Activated T-helper 1 cell treated with anti-CD3 and anti-CD28 coated beads, Interleukin-2, amount 50 U/mL, for 16 hours (primary cell): ENCODE data around the gene REM2.
"Not testable (repeated sequence)": the region's sequence is repeated elsewhere in the genome, so short reads cannot be mapped to it uniquely, and the experiment has no call there.

Source experiments
- DNase-seq, 2 donors: peaks; one replicate each; pipeline ENCODE4 v3.0.0-alpha.2; 2020; ENCODE audit warnings: low read depth in 1 of 2, low spot score in 1 of 2

Gene REM2

DNA sequence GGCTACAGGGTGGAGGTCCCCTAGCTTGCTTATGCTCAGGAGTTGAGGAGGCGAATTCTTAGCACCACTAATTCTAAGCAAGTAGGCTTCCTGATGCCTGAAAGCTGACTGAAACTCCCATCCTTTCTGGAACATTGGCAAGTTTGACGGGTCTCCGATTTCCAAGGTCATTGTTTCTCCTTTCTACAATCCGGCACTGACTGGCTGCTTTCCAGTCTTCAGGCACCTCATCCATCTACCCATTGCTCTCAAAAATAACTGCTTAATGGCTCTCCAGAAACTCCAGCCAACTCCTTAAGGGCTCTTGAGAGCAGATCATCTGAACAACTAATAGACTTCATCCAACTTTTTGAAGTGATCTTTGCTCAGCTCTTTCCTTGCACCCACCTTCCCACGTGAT is 13.3 kb downstream of the REM2 start:
- DNase-seq, result no peak

DNA sequence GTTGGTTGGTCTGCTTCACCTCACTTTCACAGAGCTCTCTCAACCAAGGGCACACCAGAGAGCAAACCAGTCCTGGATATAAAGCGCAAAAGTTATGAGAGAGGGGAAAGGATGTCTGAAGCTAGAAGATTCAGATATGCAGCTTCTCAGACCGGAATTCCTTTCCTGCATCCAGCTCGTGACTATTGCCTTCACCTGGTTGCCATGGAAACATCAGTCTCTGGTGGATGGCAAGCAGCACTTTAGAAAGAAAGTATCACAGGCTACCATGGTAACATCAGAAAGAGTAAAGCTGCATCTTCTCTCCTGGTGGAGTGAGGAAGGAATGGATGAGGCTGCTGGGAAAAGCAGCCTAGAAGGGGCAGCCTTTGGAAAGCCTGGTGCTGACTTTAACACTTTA is 13.7 kb downstream of the REM2 start:
- no peak for DNase-seq

DNA sequence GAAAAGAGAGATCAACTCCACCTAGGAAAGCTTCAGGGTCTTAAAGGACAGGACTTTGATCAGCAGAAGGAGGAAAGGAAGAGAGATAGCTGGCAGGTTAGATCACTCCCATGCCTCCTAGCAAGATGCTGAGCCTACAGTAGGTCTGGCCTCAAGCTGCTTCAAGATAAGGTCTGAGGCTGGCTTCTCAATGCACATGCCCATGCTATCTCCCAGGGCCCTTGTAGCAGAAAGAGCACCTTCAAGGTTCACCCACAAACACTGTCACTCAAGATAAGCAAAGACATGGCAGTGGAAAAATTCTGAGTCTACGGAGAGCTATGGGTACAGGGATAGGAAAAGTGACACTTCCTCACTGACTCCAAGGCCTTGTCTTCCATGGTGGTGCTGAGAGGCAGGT is 14.3 kb downstream of the REM2 start:
- DNase-seq, result no peak

GRCh38 chr14:22898302-22899090 is 15.5 kb downstream of the REM2 start:
- no peak for DNase-seq

DNA sequence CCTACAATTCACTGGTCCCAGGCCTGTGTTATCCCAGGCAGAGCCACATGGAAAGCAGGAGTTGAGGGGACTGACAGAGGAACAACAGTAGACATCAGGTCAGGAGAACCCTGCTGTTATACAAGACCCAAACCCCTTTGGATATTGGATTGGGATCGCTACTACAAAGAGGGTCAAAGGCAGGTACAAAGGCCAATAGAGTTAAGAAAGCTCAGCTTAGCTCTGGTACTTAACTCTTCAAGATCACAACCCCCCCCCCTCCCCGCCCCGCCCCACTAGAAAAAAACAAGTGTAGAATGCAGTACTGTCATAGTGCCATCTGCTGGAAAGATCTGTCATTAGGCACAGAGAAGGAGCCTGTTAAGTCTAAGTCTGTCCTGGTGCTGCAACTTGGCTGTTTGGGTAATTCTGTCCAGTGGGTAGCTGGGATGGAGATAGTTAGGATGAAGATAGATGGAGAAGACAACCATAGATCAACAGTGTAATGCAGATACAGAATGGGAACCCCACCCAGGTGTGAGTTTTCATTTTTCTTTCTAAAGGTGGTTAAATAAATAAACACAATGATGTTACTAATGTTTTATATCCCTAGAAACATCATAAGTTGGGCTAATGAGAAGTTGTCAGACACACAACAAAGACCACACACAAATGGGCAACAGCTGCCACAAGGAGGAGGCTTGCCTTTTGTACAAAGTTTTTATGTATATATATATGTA is 17.2 kb downstream of the REM2 start:
- no peak for DNase-seq

GRCh38 chr14:22901799-22902198 is 18.8 kb downstream of the REM2 start:
- no peak for DNase-seq

DNA sequence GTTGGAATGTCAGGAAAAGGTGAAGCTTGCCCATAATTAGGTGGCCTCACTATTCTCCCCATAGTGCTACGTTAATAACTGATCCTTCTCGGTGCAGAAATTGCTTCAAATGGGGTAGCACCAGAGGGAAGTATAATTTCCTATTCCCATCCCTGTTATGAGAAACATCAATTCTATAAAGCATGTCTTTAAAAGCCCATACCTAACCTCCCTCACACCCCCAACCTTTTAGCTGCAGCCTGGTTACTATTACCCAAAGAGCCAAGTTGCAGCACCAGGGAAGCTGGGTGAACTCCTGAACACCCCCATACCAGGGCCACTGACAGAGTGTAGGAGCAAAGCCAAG is 20.7 kb downstream of the REM2 start:
- DNase-seq, result no peak

DNA sequence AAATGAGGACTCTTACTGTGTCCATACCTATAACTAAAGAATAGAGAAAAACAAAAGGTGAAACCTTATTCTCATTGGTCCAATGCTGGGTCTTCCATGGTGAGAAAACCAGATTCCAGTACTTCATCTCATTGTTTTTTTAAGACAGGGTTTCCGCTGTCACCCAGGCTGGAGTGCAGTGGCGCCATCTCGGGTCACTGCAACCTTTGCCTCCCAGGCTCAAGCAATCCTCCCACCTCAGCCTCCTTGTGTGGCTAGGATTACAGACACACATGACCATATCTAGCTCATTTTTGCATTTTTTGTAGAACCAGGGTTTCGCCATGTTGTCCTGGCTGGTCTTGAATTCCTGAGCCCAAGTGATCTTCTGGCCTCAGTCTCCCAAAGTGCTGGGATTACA is 22.6 kb downstream of the REM2 start:
- DNase-seq, result no peak

GRCh38 chr14:22906073-22906472 is 23.1 kb downstream of the REM2 start:
- DNase-seq, result no peak

- no peak for DNase-seq
Observed at GRCh38 chr14:22907429-22907828, 24.4 kb downstream of the REM2 start.

DNA sequence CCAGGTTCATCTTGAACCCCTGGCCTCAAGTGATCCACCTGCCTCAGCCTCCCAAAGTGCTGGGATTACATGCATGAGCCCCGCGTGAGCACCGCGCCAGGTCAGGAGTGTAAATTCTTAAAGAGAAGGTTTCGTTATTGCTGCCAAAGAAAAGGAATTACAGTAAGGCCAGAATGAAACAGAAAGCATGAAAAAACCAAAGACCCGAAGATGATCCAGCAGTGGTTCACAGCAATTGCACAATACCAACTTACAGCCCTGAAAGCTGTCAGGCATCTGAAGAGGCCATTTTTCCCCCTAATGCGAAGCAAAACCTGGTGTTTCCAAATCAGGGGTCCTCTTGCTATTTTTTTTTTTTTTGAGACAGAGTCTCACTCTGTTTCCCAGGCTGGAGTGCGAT is 25.6 kb downstream of the REM2 start:
- no peak for DNase-seq

DNA sequence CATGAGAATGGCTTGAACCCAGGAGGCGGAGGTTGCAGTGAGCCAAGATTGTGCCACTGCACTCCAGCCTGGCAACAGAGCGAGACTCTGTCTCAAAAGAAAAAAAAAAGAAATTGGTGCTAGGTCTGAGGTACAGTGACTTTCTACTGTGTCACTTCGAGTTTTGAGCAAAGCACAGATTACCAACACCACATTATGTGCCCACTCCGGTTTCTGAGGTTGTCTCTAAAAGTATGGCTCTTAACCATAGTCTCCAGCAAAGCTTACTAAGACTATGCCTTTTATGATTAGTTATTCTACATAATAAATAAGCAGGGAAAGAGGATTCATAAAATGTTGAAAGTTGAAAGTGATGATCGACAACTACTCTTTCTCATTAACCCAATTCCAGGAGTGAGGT is 27.9 kb downstream of the REM2 start:
- no peak for DNase-seq

DNA sequence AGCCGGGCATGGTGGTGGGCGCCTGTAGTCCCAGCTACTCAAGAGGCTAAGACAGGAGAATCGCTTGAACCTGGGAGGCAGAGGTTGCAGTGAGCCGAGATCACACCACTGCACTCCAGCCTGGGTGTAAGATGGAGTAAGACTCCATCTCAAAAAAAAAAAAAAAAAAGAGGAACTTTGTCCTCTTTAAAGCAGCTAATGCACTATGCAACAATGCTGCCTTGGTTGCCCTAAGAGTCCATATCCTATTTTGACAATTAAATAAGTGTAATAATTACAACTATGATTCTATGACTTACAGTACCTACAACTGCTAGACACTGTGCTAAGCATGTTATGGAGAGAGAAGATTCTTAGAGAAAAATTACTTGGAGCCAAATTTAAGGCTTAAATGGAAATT is 31.8 kb downstream of the REM2 start:
- DNase-seq, result not testable (repeated sequence)

- no peak for DNase-seq
Observed at GRCh38 chr14:22915886-22916521, 33.0 kb downstream of the REM2 start.

- DNase-seq, result peak; percentile 99
Observed at GRCh38 chr14:22918804-22919600, 36.0 kb downstream of the REM2 start, which contains the start of gene RBM23. RBM23 (minus strand) TSS chr14:22919149.

DNA sequence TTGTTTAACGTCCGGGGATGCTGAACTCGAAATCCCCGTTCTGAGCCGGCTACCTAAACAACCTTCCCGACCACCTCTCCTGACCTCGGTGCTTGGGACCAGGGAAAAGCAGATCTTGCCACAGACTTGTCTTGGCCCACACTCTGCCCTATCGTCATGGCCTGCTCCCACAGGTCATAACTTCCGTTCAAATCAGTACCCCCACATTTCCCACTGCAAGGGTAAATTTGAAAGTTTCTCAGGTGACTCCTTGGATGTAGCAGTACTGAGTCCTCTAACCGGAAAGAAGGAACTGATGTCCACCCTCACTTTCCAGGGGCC is 36.5 kb downstream of the REM2 start:
- no peak for DNase-seq

- no peak for DNase-seq
Observed at GRCh38 chr14:22920697-22921096, 37.7 kb downstream of the REM2 start.

- no peak for DNase-seq
Observed at GRCh38 chr14:22922294-22922693, 39.3 kb downstream of the REM2 start.

DNA sequence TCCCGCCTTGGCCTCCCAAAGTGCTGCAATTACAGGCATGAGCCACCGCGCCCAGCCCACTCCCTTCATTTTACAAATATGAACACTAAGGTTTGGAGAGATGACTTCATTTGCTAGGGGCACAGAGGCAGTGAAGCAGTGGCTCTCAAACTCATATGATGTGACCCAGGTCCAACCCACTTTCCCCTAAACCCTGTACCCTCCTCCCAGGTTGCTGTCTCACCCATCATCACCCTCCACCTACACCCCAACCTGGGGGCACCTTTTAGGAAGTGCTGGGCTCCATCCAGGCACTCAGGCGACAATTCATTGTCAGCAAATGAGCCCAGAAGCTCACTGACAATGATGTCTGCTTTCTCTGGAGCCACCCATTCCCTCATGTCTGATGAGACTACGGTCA is 40.7 kb downstream of the REM2 start:
- no peak for DNase-seq

DNA sequence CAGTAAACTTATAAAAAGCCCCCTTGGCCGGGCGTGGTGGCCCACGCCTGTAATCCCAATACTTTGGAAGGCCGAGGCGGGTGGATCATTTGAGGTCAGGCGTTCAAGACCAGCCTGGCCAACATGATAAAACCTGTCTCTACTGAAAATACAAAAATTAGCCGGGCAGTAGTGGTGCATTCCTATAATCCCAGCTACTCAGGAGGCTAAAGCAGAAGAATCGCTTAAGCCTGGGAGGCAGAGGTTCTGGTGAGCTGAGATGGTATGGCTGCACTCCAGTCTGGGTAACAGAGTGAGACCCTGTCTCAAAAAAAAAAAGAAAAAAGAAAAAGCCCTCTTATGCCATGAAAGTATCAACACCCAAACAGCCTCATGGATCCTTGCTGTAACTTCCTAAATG is 42.5 kb downstream of the REM2 start:
- no peak for DNase-seq

DNA sequence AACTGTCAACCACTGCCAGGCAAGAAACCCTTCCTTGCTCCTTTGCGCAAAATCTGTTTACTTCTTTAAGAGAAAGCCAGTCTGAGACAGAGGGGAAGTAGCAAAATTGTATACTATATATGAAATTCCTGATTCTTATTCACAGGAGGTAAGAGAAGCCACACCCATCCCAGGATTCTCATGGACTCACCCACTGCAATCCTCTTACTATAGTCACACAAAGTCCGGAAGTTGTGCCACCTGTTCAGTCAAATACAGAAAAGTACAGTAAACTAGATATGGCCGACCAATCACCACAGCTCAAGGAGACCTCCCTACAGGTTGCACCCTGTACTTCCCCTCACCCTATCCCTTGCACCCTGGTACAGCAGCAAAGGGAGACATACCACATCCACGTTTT is 43.3 kb downstream of the REM2 start:
- no peak for DNase-seq
